Cardiac muscle cell (in vitro differentiated cells and primary cell): Measurements from ENCODE around the gene AGXT. TPM values are rescaled to one million over a fixed set of nuclear protein-coding genes. Genes with fewer than 3 reads are reported as not detected.

Experiments used
- DNase-seq, 2 donors: peaks; one replicate each; pipeline versions ENCODE4 v3.0.0 to v3.0.0-alpha.2; 2010 to 2017; ENCODE audit warnings: low read depth in 1 of 2, low spot score in 1 of 2
- H3K27ac ChIP-seq: fragments of 200-600 bp; sonication (generic); 2 replicates; pipeline ENCODE4 v1.5.1; 2016
- H3K27me3 ChIP-seq: fragments of 200-600 bp; sonication (generic); 2 replicates; pipeline ENCODE4 v1.6.0; 2016; ENCODE audit warnings: control low read depth
- H3K36me3 ChIP-seq: fragments of 200-600 bp; sonication (generic); 2 replicates; pipeline ENCODE4 v1.5.1; 2016; ENCODE audit warnings: control low read depth
- H3K4me1 ChIP-seq: fragments of 200-600 bp; sonication (generic); 2 replicates; pipeline ENCODE4 v1.8.1; 2017; ENCODE audit warnings: low read depth, mild to moderate bottlenecking, mixed run types
- H3K4me3 ChIP-seq: fragments of 200-600 bp; sonication (generic); 2 replicates; pipeline ENCODE4 v1.5.1; 2016; ENCODE audit warnings: mild to moderate bottlenecking
- H3K9me3 ChIP-seq: fragments of 200-600 bp; sonication (generic); 2 replicates; pipeline ENCODE4 v1.5.1; 2017; ENCODE audit warnings: low read depth, mild to moderate bottlenecking, control low read depth
- polyA plus RNA-seq: library from polyadenylated mRNA; unstranded; fragments of >200 nt; fragmentation: Nextera tagmentation; extraction: Ambion mirVana; gene quantifications from 2 replicates; pipeline ENCODE4 v1.2.1, GENCODE V29; 2016
- total RNA-seq: library from RNA; depleted of rRNA; stranded (reverse); fragments of >200 nt; gene quantifications from 2 replicates; pipeline ENCODE4 v1.2.3, GENCODE V29; 2016
- TF ChIP-seq, protein P1 (sequence below): IDR thresholded peaks from 2 replicates; pipeline ENCODE4 v1.5.1; 2012; ENCODE audit warnings: low read depth, mild to moderate bottlenecking, low read length

Gene AGXT
- total and polyA plus RNA-seq, 2 experiments from 2014 or later, result 0.06 to 0.75 TPM

DNA sequence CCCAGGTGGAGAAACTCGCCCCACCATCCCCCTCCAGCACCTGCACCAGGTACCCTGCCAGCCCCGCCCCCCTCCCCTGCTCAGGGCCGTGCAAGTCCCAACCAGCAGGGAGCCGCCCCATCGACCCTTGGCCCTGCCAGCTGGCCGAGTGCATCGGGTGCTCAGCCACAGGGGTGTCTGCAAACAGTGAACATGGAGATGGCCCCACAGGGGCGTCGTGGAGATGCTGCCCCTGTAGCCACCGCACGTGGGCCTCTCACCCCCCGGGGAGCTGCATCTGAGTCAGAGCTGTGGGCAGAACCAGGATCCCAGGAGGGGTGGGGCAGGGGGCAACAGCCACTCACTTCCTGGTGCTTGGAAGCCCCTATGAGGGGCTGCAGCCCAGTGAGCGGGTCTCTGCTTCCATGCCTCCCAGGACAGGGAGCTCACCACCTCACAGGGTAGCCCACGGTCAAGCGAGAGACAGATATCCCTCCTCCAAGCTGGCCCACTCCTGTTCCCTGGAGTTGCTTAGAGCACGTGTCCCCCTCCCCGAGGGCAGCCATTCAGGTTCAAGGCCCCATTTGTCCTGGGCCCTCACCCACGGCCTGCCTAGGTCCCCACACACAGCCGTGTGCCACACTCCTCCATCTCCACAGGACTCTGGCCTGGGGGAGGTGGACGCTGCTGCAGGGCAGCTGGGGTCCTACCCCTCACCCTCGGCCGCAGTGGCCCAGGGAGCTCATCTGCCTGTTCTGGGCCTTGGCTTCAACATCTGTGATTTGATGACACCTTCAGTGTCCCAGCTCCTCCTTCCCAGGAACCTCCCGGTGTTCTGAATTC is 28.5 kb downstream of the AGXT start:
- H3K27me3 ChIP-seq, result no peaks in the 10 kb centered on the region
- no peak for DNase-seq

DNA sequence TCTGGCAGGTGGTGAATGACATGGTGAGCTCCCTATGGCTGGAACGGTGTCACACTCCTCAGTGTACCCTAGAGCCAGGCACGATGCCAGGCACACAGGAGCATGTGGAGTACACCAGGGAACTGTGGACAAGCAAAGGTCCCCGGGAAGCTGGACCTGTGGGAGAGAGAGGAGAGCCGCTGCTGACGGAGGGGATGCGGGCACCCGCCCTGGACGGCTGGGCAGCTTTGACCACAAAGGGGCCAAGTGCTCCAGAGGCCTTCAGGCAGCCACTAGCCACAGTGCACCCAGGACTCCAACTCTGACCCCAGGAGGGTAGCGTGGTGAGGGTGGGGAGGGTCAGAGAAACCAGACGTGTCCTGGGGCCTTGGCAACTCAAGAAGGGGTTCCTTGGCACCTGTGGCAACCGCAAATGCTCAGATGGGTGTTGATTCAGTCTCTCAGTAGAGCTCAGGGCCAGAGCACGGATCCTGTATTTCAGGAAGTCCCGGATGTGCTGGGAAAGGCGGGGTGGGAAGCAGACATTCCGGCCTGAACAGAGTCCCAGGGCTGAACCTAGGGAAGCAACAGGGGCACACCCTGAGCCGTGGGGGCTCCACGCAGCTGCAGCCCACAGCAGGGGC is 29.6 kb downstream of the AGXT start:
- Histone ChIP-seq H3K4me1 (no peaks in the 10 kb centered on the region), H3K36me3 (no peaks in the 10 kb centered on the region), H3K27me3 (no peaks in the 10 kb centered on the region), H3K27ac (no peak overlapping the region), H3K9me3 (no peaks in the 10 kb centered on the region), H3K4me3 (no peak overlapping the region)
- TF ChIP-seq, protein P1, sequence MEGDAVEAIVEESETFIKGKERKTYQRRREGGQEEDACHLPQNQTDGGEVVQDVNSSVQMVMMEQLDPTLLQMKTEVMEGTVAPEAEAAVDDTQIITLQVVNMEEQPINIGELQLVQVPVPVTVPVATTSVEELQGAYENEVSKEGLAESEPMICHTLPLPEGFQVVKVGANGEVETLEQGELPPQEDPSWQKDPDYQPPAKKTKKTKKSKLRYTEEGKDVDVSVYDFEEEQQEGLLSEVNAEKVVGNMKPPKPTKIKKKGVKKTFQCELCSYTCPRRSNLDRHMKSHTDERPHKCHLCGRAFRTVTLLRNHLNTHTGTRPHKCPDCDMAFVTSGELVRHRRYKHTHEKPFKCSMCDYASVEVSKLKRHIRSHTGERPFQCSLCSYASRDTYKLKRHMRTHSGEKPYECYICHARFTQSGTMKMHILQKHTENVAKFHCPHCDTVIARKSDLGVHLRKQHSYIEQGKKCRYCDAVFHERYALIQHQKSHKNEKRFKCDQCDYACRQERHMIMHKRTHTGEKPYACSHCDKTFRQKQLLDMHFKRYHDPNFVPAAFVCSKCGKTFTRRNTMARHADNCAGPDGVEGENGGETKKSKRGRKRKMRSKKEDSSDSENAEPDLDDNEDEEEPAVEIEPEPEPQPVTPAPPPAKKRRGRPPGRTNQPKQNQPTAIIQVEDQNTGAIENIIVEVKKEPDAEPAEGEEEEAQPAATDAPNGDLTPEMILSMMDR, result no peak
- no peak for DNase-seq

More for the DNA sequence above, 28.5 kb downstream of the AGXT start:
- Histone ChIP-seq H3K27ac (no peak overlapping the region), H3K36me3 (no peaks in the 10 kb centered on the region), H3K4me3 (no peak overlapping the region), H3K9me3 (no peaks in the 10 kb centered on the region), H3K4me1 (no peaks in the 10 kb centered on the region)
- TF ChIP-seq, protein P1, result no peak

DNA sequence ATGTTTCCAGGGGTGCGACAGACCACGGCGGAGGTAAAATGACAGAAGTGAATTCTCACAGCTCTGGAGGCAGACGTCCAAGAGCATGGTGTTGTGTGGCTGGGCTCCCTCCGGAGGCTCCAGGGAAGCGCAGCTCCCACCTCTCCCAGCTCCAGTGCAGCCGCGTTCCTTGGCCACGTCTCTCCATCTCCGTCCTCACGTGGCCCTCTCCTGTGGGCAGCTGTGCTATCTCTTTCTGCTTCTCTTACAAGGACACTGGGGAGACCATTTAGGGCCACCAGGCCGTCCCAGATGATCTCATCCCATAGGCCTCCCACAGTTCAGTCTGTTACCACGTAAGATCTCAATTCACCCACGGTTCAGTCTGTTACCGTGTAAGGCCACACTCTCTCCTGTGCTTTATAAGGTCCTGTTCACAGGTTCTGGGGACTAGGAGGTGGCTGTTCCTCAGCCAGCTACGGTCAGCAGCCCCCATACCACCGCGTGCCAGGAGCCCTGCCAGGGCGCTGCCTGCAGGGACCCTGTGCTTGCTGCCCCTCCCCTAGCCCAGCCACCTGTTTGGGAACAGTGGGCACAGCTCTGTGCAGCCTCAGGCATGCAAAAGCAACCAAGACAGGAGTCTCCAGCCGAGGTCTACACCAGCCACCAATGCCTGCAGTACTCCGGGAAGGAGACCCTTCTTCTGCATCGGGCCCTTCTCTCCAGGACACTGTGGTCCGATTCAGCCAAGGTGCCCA is 30.3 kb downstream of the AGXT start:
- Histone ChIP-seq H3K4me1 (no peaks in the 10 kb centered on the region), H3K27me3 (no peaks in the 10 kb centered on the region), H3K9me3 (no peaks in the 10 kb centered on the region), H3K36me3 (no peaks in the 10 kb centered on the region), H3K27ac (no peak overlapping the region), H3K4me3 (no peak overlapping the region)
- no peak for DNase-seq
- TF ChIP-seq, protein P1, result no peak

DNA sequence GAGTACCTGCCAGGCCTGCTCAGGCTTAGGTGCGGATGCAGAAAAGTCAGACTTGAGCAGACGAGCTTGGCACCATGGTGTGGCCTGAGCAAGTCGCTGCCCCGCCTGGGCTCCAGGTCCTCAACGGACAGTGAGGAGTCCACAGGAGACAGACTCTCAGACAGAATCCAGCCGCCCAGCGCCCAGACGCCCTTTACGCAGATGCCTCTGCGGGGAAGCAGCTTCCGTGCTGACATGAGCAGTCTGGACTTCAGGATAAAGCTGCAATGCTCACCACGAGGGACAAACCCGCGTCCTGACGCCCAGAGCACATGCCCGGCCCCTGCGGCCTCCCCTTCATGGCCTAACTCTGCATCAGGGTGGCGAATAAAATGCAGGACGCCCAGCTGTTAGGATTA is 30.8 kb downstream of the AGXT start:
- Histone ChIP-seq H3K4me1 (no peaks in the 10 kb centered on the region), H3K27me3 (no peaks in the 10 kb centered on the region), H3K9me3 (no peaks in the 10 kb centered on the region), H3K36me3 (no peaks in the 10 kb centered on the region), H3K27ac (no peak overlapping the region), H3K4me3 (no peak overlapping the region)
- no peak for DNase-seq
- TF ChIP-seq, protein P1, result no peak

DNA sequence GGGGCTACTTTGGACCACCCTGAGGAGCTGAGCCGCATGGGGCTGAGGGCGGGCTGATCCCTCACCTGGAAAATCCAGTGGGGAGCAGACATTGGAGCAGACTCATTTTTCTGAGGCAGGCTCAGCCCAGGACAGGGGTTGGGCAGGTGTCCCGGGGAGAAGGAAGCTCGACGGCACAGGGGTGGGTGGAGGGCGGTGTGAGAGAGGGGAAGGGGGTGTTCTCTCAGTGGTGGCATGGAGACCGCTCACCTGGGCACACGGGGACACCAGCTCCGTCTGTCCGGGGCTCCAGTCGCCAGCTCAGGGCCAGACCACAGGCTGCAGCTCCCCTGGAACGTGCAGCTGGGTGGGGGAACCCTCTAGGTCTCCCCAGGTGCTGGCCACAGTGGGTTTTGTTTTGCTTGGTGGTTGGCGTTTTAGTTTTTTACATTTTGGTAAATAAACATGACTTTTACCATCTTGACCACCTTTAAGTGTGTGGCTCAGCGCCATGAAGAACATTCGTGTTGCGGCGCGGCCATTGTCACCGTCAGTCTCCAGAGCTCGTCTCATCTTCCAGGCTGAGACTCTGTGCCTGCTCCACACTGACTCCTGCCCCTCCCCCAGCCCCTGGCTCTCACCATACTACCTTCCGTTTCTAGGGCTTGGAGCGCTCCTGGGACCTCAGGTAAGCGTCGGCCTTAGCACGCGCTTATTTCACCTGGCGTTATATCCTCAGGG is 31.7 kb downstream of the AGXT start:
- TF ChIP-seq, protein P1, result no peak
- H3K9me3 ChIP-seq, result no peaks in the 10 kb centered on the region
- H3K4me1 ChIP-seq, result no peaks in the 10 kb centered on the region
- no peak for DNase-seq
- H3K27ac ChIP-seq, result no peak overlapping the region
- H3K4me3 ChIP-seq, result no peak overlapping the region
- no peaks in the 10 kb centered on the region for H3K36me3 ChIP-seq
- H3K27me3 ChIP-seq, result peaks cover 5% of the 10 kb centered on the region
